HEK293 (cell line): ENCODE data around the gene ROM1.

Experiments
- GLIS1 ChIP-seq: fragments of 450-650 bp; formaldehyde crosslinking; IDR thresholded peaks from 2 replicates; pipeline ENCODE4 v1.5.1; 2016; ENCODE audit warnings: missing biosample characterization, missing genetic modification characterization
- KLF8 ChIP-seq: fragments of 450-650 bp; formaldehyde crosslinking; IDR thresholded peaks from 2 replicates; pipeline ENCODE4 v1.5.1; 2016; ENCODE audit warnings: missing biosample characterization, missing genetic modification characterization
- KLF9 ChIP-seq: fragments of 450-650 bp; formaldehyde crosslinking; IDR thresholded peaks from 2 replicates; pipeline ENCODE4 v1.5.1; 2016; ENCODE audit warnings: missing biosample characterization, missing genetic modification characterization, low read depth
- PBX3 ChIP-seq: sonication (generic); formaldehyde crosslinking; IDR thresholded peaks from 2 replicates; pipeline ENCODE4 v1.8.1; 2022; ENCODE audit warnings: mild to moderate bottlenecking, moderate library complexity, missing genetic modification reagents
- SP7 ChIP-seq: fragments of 450-650 bp; formaldehyde crosslinking; IDR thresholded peaks from 2 replicates; pipeline ENCODE4 v1.5.1; 2016; ENCODE audit warnings: missing biosample characterization, missing genetic modification characterization
- WT1 ChIP-seq: fragments of 450-650 bp; formaldehyde crosslinking; IDR thresholded peaks from 2 replicates; pipeline ENCODE4 v1.5.1; 2016; ENCODE audit warnings: missing biosample characterization, missing genetic modification characterization
- ZBTB17 ChIP-seq: fragments of 450-650 bp; formaldehyde crosslinking; IDR thresholded peaks from 2 replicates; pipeline ENCODE4 v1.5.1; 2016; ENCODE audit warnings: missing biosample characterization, missing genetic modification characterization
- ZBTB21 ChIP-seq: fragments of 450-650 bp; formaldehyde crosslinking; IDR thresholded peaks from 2 replicates; pipeline ENCODE4 v1.5.1; 2017; ENCODE audit warnings: missing biosample characterization, missing genetic modification characterization
- ZBTB26 ChIP-seq: fragments of 450-650 bp; formaldehyde crosslinking; optimal IDR thresholded peaks from 2 replicates; pipeline ENCODE3; 2016; ENCODE audit warnings: missing biosample characterization, mild to moderate bottlenecking, missing genetic modification characterization
- ZEB2 ChIP-seq: fragments of 450-650 bp; formaldehyde crosslinking; IDR thresholded peaks from 2 replicates; pipeline ENCODE4 v1.5.1; 2016; ENCODE audit warnings: missing biosample characterization, missing genetic modification characterization
- ZFHX2 ChIP-seq: fragments of 450-650 bp; formaldehyde crosslinking; conservative IDR thresholded peaks from 2 replicates; pipeline ENCODE4 v1.5.1; 2016; ENCODE audit warnings: missing biosample characterization, missing genetic modification characterization
- ZNF175 ChIP-seq: fragments of 450-650 bp; formaldehyde crosslinking; IDR thresholded peaks from 2 replicates; pipeline ENCODE4 v1.5.1; 2016; ENCODE audit warnings: missing biosample characterization, missing genetic modification characterization
- ZNF311 ChIP-seq: fragments of 450-650 bp; formaldehyde crosslinking; IDR thresholded peaks from 2 replicates; pipeline ENCODE4 v1.5.1; 2017; ENCODE audit warnings: missing biosample characterization, missing genetic modification characterization, borderline replicate concordance
- ZNF324 ChIP-seq: fragments of 450-650 bp; formaldehyde crosslinking; IDR thresholded peaks from 2 replicates; pipeline ENCODE4 v1.5.1; 2016; ENCODE audit warnings: missing biosample characterization, missing genetic modification characterization
- ZNF335 ChIP-seq: fragments of 450-650 bp; formaldehyde crosslinking; conservative IDR thresholded peaks from 2 replicates; pipeline ENCODE4 v1.5.1; 2016; ENCODE audit warnings: missing biosample characterization, missing genetic modification characterization
- ZNF341 ChIP-seq: fragments of 450-650 bp; formaldehyde crosslinking; IDR thresholded peaks from 2 replicates; pipeline ENCODE4; 2016; ENCODE audit warnings: low read depth, missing biosample characterization, missing genetic modification characterization
- ZNF366 ChIP-seq: fragments of 450-650 bp; formaldehyde crosslinking; conservative IDR thresholded peaks from 2 replicates; pipeline ENCODE4 v1.5.1; 2016; ENCODE audit warnings: missing biosample characterization, missing genetic modification characterization
- ZNF501 ChIP-seq: fragments of 450-650 bp; formaldehyde crosslinking; IDR thresholded peaks from 2 replicates; pipeline ENCODE4 v1.5.1; 2016; ENCODE audit warnings: missing biosample characterization, missing genetic modification characterization
- ZNF544 ChIP-seq: fragments of 450-650 bp; formaldehyde crosslinking; IDR thresholded peaks from 2 replicates; pipeline ENCODE4 v1.5.0; 2017; ENCODE audit warnings: missing biosample characterization, missing genetic modification characterization
- ZNF561 ChIP-seq: fragments of 450-650 bp; IDR thresholded peaks from 2 replicates; pipeline ENCODE4 v1.5.1; 2018; ENCODE audit warnings: missing biosample characterization, missing genetic modification characterization, borderline replicate concordance
- ZNF610 ChIP-seq: fragments of 450-650 bp; formaldehyde crosslinking; IDR thresholded peaks from 2 replicates; pipeline ENCODE4 v1.5.1; 2016; ENCODE audit warnings: missing biosample characterization, missing genetic modification characterization, borderline replicate concordance
- ZNF629 ChIP-seq: fragments of 450-650 bp; formaldehyde crosslinking; IDR thresholded peaks from 2 replicates; pipeline ENCODE4 v1.5.1; 2017; ENCODE audit warnings: missing biosample characterization, missing genetic modification characterization
- ZNF843 ChIP-seq: fragments of 450-650 bp; formaldehyde crosslinking; IDR thresholded peaks from 2 replicates; pipeline ENCODE4 v1.5.1; 2016; ENCODE audit warnings: missing biosample characterization, missing genetic modification characterization
- ZSCAN16 ChIP-seq: fragments of 450-650 bp; formaldehyde crosslinking; IDR thresholded peaks from 2 replicates; pipeline ENCODE4 v1.5.1; 2016; ENCODE audit warnings: missing biosample characterization, missing genetic modification characterization
- ZXDB ChIP-seq: fragments of 450-650 bp; formaldehyde crosslinking; IDR thresholded peaks from 2 replicates; pipeline ENCODE4 v1.5.1; 2016; ENCODE audit warnings: missing biosample characterization, missing genetic modification characterization
- TF ChIP-seq, protein P1 (sequence below): fragments of 450-650 bp; formaldehyde crosslinking; IDR thresholded peaks from 2 replicates; pipeline ENCODE4 v1.5.1; 2016; ENCODE audit warnings: missing biosample characterization, missing genetic modification characterization
- TF ChIP-seq, protein P2 (sequence below): fragments of 450-650 bp; formaldehyde crosslinking; conservative IDR thresholded peaks from 2 replicates; pipeline ENCODE4 v1.5.1; 2016; ENCODE audit warnings: low read depth, missing biosample characterization, missing genetic modification characterization
- TF ChIP-seq, protein P3 (sequence below): fragments of 450-650 bp; formaldehyde crosslinking; IDR thresholded peaks from 2 replicates; pipeline ENCODE4 v1.5.1; 2016; ENCODE audit warnings: missing biosample characterization, missing genetic modification characterization

Gene ROM1

DNA sequence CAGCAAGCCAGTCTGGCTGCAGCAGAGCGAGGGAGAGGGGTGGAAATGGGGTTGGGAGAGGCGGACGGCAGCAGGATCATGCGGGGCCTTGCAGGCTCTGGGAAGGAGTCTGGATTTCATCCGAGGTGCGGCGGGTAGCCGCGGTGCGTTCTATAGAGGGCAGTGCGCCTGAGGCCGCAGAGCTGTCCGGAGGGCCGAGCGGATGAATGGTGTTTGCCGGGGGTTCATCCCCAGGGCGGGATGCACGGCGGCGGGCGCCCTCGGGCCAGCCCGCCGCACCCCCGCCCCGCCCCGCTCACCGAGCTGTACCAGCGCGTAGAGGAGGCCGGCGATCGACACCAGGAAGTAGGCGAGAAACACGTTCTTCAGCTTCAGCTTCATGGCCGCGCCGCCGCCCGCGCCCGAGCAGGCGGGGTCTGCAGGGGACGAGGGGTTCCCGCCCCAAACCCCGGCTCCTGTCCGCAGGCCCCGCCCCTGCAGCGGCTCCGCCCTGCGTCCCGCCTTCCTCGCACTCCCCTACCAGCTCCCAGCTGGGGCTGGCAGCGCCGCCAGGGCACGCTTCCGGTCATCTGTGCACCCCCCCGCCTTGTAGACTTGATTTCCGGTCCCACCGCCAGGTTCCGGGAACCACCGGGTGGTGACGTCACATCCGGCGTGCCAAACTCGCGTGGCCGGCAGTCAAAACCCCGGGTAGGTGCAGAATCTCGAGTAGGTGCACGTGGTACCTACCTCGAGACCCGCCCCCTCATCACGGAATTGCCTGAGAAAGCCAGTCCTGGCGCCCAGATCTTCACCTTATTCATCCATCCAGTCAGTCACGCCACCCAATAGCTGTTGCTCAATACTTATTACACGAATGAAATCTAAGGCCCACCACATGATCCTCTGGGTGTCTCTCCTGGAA lies 8.8 kb downstream of the ROM1 start, which contains the start of gene B3GAT3 (continued):
- TF ChIP-seq ZBTB26, result peak; percentile 87
- peak; percentile 76 for TF ChIP-seq WT1 (tag by site-specific recombination)
- TF ChIP-seq ZNF843 (tag by site-specific recombination), result peak; percentile 47; the same call in 1 of the 2 replicates
- 0 out of 2 replicates have a peak, but pooled peaks have one; percentile 47 for TF ChIP-seq ZNF324 (tag by site-specific recombination)
- no peak for TF ChIP-seq ZSCAN16 (tag by site-specific recombination)
- peak; percentile 49 for TF ChIP-seq GLIS1 (tag by site-specific recombination)
- TF ChIP-seq KLF8, result peak; percentile 91
- TF ChIP-seq, protein P1, sequence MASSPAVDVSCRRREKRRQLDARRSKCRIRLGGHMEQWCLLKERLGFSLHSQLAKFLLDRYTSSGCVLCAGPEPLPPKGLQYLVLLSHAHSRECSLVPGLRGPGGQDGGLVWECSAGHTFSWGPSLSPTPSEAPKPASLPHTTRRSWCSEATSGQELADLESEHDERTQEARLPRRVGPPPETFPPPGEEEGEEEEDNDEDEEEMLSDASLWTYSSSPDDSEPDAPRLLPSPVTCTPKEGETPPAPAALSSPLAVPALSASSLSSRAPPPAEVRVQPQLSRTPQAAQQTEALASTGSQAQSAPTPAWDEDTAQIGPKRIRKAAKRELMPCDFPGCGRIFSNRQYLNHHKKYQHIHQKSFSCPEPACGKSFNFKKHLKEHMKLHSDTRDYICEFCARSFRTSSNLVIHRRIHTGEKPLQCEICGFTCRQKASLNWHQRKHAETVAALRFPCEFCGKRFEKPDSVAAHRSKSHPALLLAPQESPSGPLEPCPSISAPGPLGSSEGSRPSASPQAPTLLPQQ (tag by site-specific recombination), result peak; percentile 21; the same call in 1 of the 2 replicates
- TF ChIP-seq ZNF366 (tag by site-specific recombination), result peak; percentile 30
- TF ChIP-seq ZNF561 (tag by site-specific recombination), result peak; percentile 74; the same call in 1 of the 2 replicates
- TF ChIP-seq ZFHX2 (tag by site-specific recombination), result no peak; the same call in 1 of the 2 replicates
- TF ChIP-seq ZBTB21 (tag by site-specific recombination), result peak; percentile 93
- 0 out of 2 replicates have a peak, but pooled peaks have one; percentile 16 for TF ChIP-seq ZNF501 (tag by site-specific recombination)
- TF ChIP-seq ZNF311 (tag by site-specific recombination), result no peak
- peak; percentile 96 for TF ChIP-seq ZEB2 (tag by site-specific recombination)
- TF ChIP-seq ZNF610 (tag by site-specific recombination), result no peak
- TF ChIP-seq, protein P2, sequence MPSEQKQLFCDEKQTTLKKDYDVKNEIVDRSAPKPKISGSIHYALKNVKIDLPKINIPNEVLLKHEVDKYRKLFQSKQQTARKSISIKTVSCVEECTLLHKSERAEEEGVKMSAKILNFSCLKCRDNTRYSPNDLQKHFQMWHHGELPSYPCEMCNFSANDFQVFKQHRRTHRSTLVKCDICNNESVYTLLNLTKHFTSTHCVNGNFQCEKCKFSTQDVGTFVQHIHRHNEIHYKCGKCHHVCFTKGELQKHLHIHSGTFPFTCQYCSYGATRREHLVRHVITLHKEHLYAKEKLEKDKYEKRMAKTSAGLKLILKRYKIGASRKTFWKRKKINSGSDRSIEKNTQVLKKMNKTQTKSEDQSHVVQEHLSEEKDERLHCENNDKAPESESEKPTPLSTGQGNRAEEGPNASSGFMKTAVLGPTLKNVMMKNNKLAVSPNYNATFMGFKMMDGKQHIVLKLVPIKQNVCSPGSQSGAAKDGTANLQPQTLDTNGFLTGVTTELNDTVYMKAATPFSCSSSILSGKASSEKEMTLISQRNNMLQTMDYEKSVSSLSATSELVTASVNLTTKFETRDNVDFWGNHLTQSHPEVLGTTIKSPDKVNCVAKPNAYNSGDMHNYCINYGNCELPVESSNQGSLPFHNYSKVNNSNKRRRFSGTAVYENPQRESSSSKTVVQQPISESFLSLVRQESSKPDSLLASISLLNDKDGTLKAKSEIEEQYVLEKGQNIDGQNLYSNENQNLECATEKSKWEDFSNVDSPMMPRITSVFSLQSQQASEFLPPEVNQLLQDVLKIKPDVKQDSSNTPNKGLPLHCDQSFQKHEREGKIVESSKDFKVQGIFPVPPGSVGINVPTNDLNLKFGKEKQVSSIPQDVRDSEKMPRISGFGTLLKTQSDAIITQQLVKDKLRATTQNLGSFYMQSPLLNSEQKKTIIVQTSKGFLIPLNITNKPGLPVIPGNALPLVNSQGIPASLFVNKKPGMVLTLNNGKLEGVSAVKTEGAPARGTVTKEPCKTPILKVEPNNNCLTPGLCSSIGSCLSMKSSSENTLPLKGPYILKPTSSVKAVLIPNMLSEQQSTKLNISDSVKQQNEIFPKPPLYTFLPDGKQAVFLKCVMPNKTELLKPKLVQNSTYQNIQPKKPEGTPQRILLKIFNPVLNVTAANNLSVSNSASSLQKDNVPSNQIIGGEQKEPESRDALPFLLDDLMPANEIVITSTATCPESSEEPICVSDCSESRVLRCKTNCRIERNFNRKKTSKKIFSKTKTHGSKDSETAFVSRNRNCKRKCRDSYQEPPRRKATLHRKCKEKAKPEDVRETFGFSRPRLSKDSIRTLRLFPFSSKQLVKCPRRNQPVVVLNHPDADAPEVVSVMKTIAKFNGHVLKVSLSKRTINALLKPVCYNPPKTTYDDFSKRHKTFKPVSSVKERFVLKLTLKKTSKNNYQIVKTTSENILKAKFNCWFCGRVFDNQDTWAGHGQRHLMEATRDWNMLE, result peak; percentile 93
- TF ChIP-seq ZNF335 (tag by site-specific recombination), result peak; percentile 49
- TF ChIP-seq ZXDB (tag by site-specific recombination), result peak; percentile 57
- peak; percentile 67 for TF ChIP-seq ZBTB17 (tag by site-specific recombination)
- TF ChIP-seq ZNF175 (tag by site-specific recombination), result no peak
- TF ChIP-seq ZNF544, result no peak
- peak; percentile 62 for TF ChIP-seq SP7 (tag by site-specific recombination)
- TF ChIP-seq KLF9, result peak; percentile 87
- 0 out of 2 replicates have a peak, but pooled peaks have one; percentile 65 for TF ChIP-seq PBX3 (CRISPR knock-in tag)
- peak; percentile 95 for TF ChIP-seq ZNF629 (tag by site-specific recombination)
- TF ChIP-seq ZNF341, result peak; percentile 97
- TF ChIP-seq, protein P3, sequence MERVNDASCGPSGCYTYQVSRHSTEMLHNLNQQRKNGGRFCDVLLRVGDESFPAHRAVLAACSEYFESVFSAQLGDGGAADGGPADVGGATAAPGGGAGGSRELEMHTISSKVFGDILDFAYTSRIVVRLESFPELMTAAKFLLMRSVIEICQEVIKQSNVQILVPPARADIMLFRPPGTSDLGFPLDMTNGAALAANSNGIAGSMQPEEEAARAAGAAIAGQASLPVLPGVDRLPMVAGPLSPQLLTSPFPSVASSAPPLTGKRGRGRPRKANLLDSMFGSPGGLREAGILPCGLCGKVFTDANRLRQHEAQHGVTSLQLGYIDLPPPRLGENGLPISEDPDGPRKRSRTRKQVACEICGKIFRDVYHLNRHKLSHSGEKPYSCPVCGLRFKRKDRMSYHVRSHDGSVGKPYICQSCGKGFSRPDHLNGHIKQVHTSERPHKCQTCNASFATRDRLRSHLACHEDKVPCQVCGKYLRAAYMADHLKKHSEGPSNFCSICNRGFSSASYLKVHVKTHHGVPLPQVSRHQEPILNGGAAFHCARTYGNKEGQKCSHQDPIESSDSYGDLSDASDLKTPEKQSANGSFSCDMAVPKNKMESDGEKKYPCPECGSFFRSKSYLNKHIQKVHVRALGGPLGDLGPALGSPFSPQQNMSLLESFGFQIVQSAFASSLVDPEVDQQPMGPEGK (tag by site-specific recombination), result peak; percentile 76
- TF ChIP-seq, all 188 proteins: peak for 53
